Keratinocyte (primary cell): ENCODE measurements around the gene DENND2C.

ENCODE experiments used
- CTCF ChIP-seq, 3 experiments: IDR thresholded peaks in 1 of 3; conservative IDR thresholded peaks in 1 of 3; optimal IDR thresholded peaks in 1 of 3; 2 replicates in 2 of 3; 3 replicates in 1 of 3; pipeline versions ENCODE3 to v1.5.1; 2011; ENCODE audit warnings: low read length in 3 of 3, mild to moderate bottlenecking in 3 of 3, moderate library complexity in 2 of 3, control low read depth in 1 of 3, inconsistent platforms in 1 of 3; ENCODE audit not compliant: insufficient read depth in 2 of 3; ENCODE audit errors: extremely low read depth in 1 of 3
- EZH2 ChIP-seq: IDR thresholded peaks from one replicate; pipeline ENCODE4 v1.6.1; 2012; ENCODE audit warnings: inconsistent platforms, mild to moderate bottlenecking, low read length, moderate library complexity

- TF ChIP-seq CTCF (optimal IDR thresholded peaks at IDR 0.05 in 1 of 3, IDR thresholded peaks at IDR 0.05 in 1 of 3, conservative IDR thresholded peaks at IDR 0.05 in 1 of 3; ENCODE audit: extremely low read depth in 1 of 3, insufficient read depth in 2 of 3, low read length in 3 of 3) (no peak), EZH2 (no peak)
These were observed 6.3 kb upstream of the DENND2C start for GRCh38 chr1:114676115-114676514.
